K562 (cell line): ENCODE data around the gene JAK3. TPM values are rescaled to one million over a fixed set of nuclear protein-coding genes. Genes with fewer than 3 reads are reported as not detected.

Experiments used
- COPS2 ChIP-seq: fragments of 450-650 bp; conservative IDR thresholded peaks from 2 replicates; pipeline ENCODE4 v1.6.1; 2016; ENCODE audit warnings: mild to moderate bottlenecking, moderate library complexity
- MAZ ChIP-seq, 2 experiments: fragments of 450-650 bp in 1 of 2; sonication (generic) in 1 of 2; formaldehyde crosslinking; IDR thresholded peaks in 1 of 2; conservative IDR thresholded peaks in 1 of 2; 2 replicates each; pipeline versions ENCODE4 v1.4.0 to v1.5.0; 2020; ENCODE audit warnings: mild to moderate bottlenecking in 1 of 2, missing genetic modification reagents in 1 of 2
- MTA1 ChIP-seq: fragments of 450-650 bp; IDR thresholded peaks from 2 replicates; pipeline ENCODE4 v1.6.1; 2017; ENCODE audit warnings: borderline replicate concordance
- SIN3A ChIP-seq, 2 experiments: fragments of 150-350 bp in 1 of 2; IDR thresholded peaks; 2 replicates each; pipeline ENCODE4 v1.6.1; 2011 to 2016; ENCODE audit warnings: borderline replicate concordance in 2 of 2, low read depth in 2 of 2, low read length in 2 of 2, mild to moderate bottlenecking in 2 of 2, moderate library complexity in 2 of 2; ENCODE audit not compliant: control insufficient read depth in 1 of 2
- SP1 ChIP-seq: sonication (generic); formaldehyde crosslinking; IDR thresholded peaks from 2 replicates; pipeline ENCODE4 v1.8.1; 2022; ENCODE audit warnings: mild to moderate bottlenecking, missing genetic modification reagents
- TBL1XR1 ChIP-seq, 2 experiments: IDR thresholded peaks; 2 replicates each; pipeline ENCODE4 v1.6.1; 2012; ENCODE audit warnings: improper control_type of control experiment in 2 of 2, low read length in 2 of 2, mild to moderate bottlenecking in 1 of 2
- XRCC3 ChIP-seq: fragments of 450-650 bp; IDR thresholded peaks from 2 replicates; pipeline ENCODE4 v1.6.1; 2017; ENCODE audit warnings: mild to moderate bottlenecking, moderate library complexity
- YY1 ChIP-seq, 3 experiments: IDR thresholded peaks; 2 replicates each; pipeline ENCODE4 v1.6.1; 2011; ENCODE audit warnings: low read length in 2 of 3, mild to moderate bottlenecking in 2 of 3, moderate library complexity in 2 of 3, borderline replicate concordance in 1 of 3, control low read depth in 1 of 3, low read depth in 1 of 3; ENCODE audit not compliant: insufficient read depth in 3 of 3, insufficient replicate concordance in 2 of 3, control insufficient read depth in 1 of 3, insufficient read length in 1 of 3; ENCODE audit errors: extremely low read depth in 1 of 3
- ZFP36 ChIP-seq: fragments of 150-350 bp; IDR thresholded peaks from 2 replicates; pipeline ENCODE4 v1.6.1; 2018; ENCODE audit warnings: low read length, low read depth; ENCODE audit not compliant: partially characterized antibody
- ZNF12 ChIP-seq: sonication (generic); formaldehyde crosslinking; IDR thresholded peaks from 2 replicates; pipeline ENCODE4 v1.4.0; 2020; ENCODE audit warnings: mild to moderate bottlenecking, missing genetic modification reagents
- ZNF165 ChIP-seq: fragments of 250-450 bp; sonication (Bioruptor Pico); IDR thresholded peaks from 2 replicates; pipeline ENCODE4 v1.4.0; 2020; ENCODE audit warnings: borderline replicate concordance
- ZNF408 ChIP-seq: fragments of 250-450 bp; sonication (Bioruptor Pico); IDR thresholded peaks from 2 replicates; pipeline ENCODE4 v1.4.0; 2020; ENCODE audit warnings: low read depth, mild to moderate bottlenecking, moderate library complexity
- ZNF518B ChIP-seq: fragments of 250-450 bp; sonication (Bioruptor Pico); IDR thresholded peaks from 2 replicates; pipeline ENCODE4 v1.5.0; 2021; ENCODE audit warnings: mild to moderate bottlenecking, moderate library complexity
- ZNF695 ChIP-seq: fragments of 450-650 bp; formaldehyde crosslinking; IDR thresholded peaks from 2 replicates; pipeline ENCODE4 v1.4.0; 2020; ENCODE audit warnings: mild to moderate bottlenecking, moderate library complexity
- polyA plus RNA-seq, 8 experiments: library from polyadenylated mRNA; depleted of rRNA in 4 of 8; stranded (reverse) in 5 of 8; unstranded in 3 of 8; fragments of >200 nt; fragmentation: Nextera tagmentation in 2 of 8; fragmentation: Illumina TruSeq in 1 of 8; extraction: Ambion mirVana in 2 of 8; extraction: Trizol in 1 of 8; gene quantifications; 2 replicates each; pipeline versions ENCODE4 v1.2.1 to v1.2.3, GENCODE V29; 2011 to 2014; ENCODE audit warnings: inconsistent platforms in 1 of 8, missing spikeins in 1 of 8
- total RNA-seq, 7 experiments: library from RNA; depleted of rRNA in 6 of 7; stranded (reverse); fragments of >200 nt in 6 of 7; fragmentation: Illumina TruSeq in 2 of 7; extraction: Trizol in 2 of 7; gene quantifications; 2 replicates each; pipeline versions ENCODE4 v1.2.1 to v1.2.3, GENCODE V29; 2011 to 2021; ENCODE audit warnings: low replicate concordance in 1 of 7
- TF ChIP-seq, protein P1 (sequence below): fragments of 250-450 bp; sonication (Bioruptor Pico); IDR thresholded peaks from 2 replicates; pipeline ENCODE4 v1.8.0; 2022; ENCODE audit warnings: moderate library complexity, mild to moderate bottlenecking, inconsistent platforms
- TF ChIP-seq, protein P2 (sequence below): fragments of 450-650 bp; IDR thresholded peaks from 2 replicates; pipeline ENCODE4 v1.7.1; 2018; ENCODE audit warnings: mild to moderate bottlenecking, low read depth; ENCODE audit not compliant: partially characterized antibody

The JAK3 gene
- total and polyA plus RNA-seq, 9 of the 15 experiments (the other 6 are each of a cell fraction or from before 2014, with no cell fraction given), result 0.01 to 0.18 (median 0.07) TPM; not detected in 1

- TF ChIP-seq TBL1XR1 (IDR thresholded peaks at IDR 0.05; ENCODE audit: low read length in 2 of 2) (no peak), SP1 (CRISPR knock-in tag) (0 out of 2 replicates have a peak, but pooled peaks have one; percentile 47), ZNF695 (CRISPR knock-in tag) (no peak), SIN3A (IDR thresholded peaks at IDR 0.05; ENCODE audit: borderline replicate concordance in 2 of 2, control insufficient read depth in 1 of 2, low read depth in 2 of 2, low read length in 2 of 2) (no peak), ZNF12 (CRISPR knock-in tag) (0 out of 2 replicates have a peak, but pooled peaks have one; percentile 26), ZNF408 (no peak), ZNF165 (no peak), XRCC3 (no peak), ZNF518B (CRISPR knock-in tag) (no peak), YY1 (IDR thresholded peaks at IDR 0.05; ENCODE audit: borderline replicate concordance in 1 of 3, control insufficient read depth in 1 of 3, extremely low read depth in 1 of 3, insufficient read depth in 3 of 3, insufficient read length in 1 of 3, insufficient replicate concordance in 2 of 3, low read depth in 1 of 3, low read length in 2 of 3) (peak in 1 of 3 experiments; percentile 46), COPS2 (no peak), MTA1 (no peak), ZFP36 (peak; percentile 52), MAZ (CRISPR knock-in tag; conservative IDR thresholded peaks at IDR 0.05 in 1 of 2, IDR thresholded peaks at IDR 0.05 in 1 of 2) (no peak; a peak in 1 of 4 replicates)
- TF ChIP-seq, protein P1, sequence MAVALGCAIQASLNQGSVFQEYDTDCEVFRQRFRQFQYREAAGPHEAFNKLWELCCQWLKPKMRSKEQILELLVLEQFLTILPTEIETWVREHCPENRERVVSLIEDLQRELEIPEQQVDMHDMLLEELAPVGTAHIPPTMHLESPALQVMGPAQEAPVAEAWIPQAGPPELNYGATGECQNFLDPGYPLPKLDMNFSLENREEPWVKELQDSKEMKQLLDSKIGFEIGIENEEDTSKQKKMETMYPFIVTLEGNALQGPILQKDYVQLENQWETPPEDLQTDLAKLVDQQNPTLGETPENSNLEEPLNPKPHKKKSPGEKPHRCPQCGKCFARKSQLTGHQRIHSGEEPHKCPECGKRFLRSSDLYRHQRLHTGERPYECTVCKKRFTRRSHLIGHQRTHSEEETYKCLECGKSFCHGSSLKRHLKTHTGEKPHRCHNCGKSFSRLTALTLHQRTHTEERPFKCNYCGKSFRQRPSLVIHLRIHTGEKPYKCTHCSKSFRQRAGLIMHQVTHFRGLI (CRISPR knock-in tag), result no peak
- TF ChIP-seq, protein P2, sequence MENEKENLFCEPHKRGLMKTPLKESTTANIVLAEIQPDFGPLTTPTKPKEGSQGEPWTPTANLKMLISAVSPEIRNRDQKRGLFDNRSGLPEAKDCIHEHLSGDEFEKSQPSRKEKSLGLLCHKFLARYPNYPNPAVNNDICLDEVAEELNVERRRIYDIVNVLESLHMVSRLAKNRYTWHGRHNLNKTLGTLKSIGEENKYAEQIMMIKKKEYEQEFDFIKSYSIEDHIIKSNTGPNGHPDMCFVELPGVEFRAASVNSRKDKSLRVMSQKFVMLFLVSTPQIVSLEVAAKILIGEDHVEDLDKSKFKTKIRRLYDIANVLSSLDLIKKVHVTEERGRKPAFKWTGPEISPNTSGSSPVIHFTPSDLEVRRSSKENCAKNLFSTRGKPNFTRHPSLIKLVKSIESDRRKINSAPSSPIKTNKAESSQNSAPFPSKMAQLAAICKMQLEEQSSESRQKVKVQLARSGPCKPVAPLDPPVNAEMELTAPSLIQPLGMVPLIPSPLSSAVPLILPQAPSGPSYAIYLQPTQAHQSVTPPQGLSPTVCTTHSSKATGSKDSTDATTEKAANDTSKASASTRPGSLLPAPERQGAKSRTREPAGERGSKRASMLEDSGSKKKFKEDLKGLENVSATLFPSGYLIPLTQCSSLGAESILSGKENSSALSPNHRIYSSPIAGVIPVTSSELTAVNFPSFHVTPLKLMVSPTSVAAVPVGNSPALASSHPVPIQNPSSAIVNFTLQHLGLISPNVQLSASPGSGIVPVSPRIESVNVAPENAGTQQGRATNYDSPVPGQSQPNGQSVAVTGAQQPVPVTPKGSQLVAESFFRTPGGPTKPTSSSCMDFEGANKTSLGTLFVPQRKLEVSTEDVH, result no peak
These were observed 7.7 kb upstream of the JAK3 start (continued) for GRCh38 chr19:17855280-17856152.
